ENCODE measurements around the gene KLHL5. TPM values are rescaled to one million over a fixed set of nuclear protein-coding genes. Genes with fewer than 3 reads are reported as not detected.

Gene KLHL5
- total RNA-seq, 4 donors from 2014 or later = 26.1 to 67.1 (median 53.5) TPM

DNA sequence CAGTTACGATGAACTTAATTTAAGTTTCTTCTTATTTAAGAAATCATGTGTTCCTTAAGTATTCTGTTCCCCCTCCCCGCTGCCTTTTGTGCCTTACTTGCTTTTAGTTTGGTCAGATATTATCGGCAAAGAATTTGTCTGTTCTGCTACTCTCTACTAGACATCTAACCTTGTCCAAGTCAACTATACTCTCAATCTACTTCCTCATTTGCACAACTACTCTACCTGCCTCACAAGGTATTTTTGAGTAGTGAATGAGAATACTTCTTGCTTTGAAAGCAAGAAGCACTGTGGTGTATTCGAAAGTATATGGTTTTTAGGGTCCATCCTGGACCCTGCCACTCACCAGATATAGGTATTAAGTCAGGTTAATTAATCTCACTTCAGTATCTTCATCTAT, 8.0 kb upstream of the KLHL5 start:
- TF ChIP-seq, protein P1, sequence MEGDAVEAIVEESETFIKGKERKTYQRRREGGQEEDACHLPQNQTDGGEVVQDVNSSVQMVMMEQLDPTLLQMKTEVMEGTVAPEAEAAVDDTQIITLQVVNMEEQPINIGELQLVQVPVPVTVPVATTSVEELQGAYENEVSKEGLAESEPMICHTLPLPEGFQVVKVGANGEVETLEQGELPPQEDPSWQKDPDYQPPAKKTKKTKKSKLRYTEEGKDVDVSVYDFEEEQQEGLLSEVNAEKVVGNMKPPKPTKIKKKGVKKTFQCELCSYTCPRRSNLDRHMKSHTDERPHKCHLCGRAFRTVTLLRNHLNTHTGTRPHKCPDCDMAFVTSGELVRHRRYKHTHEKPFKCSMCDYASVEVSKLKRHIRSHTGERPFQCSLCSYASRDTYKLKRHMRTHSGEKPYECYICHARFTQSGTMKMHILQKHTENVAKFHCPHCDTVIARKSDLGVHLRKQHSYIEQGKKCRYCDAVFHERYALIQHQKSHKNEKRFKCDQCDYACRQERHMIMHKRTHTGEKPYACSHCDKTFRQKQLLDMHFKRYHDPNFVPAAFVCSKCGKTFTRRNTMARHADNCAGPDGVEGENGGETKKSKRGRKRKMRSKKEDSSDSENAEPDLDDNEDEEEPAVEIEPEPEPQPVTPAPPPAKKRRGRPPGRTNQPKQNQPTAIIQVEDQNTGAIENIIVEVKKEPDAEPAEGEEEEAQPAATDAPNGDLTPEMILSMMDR (IDR thresholded peaks at IDR 0.05) = no peak
- ATAC-seq (ENCODE audit: low FRiP score) (no peak), DNase-seq (ENCODE audit: low spot score) (no peak)

DNA sequence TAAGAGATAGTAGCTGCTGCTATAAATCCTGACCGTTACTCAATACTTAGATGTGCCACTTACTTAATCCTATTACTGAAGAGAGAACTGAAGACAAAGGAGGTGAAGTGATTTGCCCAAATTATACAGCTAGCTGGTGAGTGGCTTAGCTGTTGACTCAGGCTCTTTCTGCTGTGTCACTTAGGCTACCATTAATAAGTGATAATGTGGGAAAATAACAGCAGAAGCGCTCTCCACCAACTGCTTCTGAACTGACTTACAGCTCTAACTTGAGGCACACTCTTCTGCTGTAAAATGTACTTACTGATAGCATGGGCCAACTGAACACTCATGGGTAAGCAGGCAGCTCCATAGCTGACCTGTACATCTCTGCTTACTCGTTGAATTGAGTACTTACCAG, 7.5 kb upstream of the KLHL5 start:
- ATAC-seq (ENCODE audit: low FRiP score) = no peak

DNA sequence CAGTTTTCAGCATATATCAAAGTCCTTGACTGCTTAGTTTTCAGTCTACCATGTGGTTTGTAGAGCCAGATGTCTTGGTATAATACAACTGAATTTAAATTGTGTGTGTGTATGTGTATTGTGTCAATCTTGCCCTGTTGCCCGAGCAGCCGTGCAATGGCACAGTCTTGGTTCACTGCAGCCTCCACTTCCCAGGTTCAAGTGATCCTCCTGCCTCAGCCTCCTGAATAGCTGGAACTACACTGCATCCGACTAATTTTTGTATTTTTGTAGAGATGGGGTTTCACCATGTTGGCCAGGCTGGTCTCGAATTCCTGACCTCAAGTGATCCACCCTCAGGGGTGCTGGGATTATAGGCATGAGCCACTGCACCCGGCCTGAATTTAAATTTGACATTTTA, 6.0 kb upstream of the KLHL5 start:
- TF ChIP-seq, protein P1 (IDR thresholded peaks at IDR 0.05) = no peak
- no peak for ATAC-seq (ENCODE audit: low FRiP score)
- no peak for DNase-seq (ENCODE audit: low spot score)

More for the DNA sequence above, 7.5 kb upstream of the KLHL5 start:
- TF ChIP-seq, protein P1 (IDR thresholded peaks at IDR 0.05) = no peak
- DNase-seq (ENCODE audit: low spot score) = no peak

DNA sequence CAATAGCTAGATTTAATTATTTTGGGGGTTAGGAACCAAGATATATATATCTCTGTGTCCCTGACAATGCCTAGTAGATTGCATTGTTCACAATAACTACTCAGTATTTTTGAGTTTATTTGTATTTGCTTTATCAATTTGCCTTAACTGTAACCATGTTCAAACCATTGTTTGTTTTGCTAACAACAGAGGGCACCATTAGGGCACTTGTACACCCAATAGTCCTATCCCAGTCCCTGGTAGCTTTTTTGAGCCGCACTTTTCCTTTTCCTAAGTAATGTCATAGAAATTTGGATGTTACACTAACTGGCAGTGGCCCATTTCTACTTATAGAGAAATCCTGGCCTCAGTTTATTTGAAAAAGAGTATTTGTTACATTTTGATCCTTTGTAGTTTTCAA, 575 bp upstream of the KLHL5 start:
- DNase-seq (ENCODE audit: low spot score) (no peak), ATAC-seq (ENCODE audit: low FRiP score) (no peak)
- TF ChIP-seq, protein P1 (IDR thresholded peaks at IDR 0.05) = no peak

DNA sequence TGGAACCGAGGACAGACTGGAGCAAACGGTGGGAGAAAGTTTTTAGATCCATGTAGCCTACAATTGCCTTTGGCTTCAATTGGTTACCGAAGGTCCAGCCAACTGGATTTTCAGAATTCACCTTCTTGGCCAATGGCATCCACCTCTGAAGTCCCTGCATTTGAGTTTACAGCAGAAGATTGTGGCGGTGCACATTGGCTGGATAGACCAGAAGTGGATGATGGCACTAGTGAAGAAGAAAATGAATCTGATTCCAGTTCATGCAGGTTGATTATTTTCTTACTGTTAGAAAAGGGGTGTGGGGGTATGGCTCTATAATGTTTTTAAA, 702 bp downstream of the KLHL5 start:
- no peak for DNase-seq (ENCODE audit: low spot score)
- ATAC-seq (ENCODE audit: low FRiP score) = no peak
- TF ChIP-seq, protein P1 (IDR thresholded peaks at IDR 0.05) = no peak

DNA sequence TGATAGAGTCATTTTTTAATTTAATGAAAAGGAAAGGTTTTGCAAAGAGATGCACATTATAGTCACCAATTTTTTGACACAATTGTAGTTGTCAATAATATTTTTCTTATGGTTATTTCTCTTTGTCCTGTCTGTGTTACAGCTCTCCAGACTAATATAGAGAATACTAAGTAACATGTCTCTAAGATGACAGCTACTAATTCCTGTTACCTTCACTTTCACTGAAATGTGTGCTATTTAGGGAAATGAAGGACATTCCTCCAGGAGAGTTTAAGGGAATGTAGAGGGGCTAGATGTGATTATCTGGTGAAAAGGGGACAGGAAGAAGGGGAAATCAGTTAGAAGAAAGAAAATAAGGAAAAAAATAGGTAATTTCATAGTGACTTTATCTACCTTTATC, 1.4 kb downstream of the KLHL5 start:
- DNase-seq (ENCODE audit: low spot score) (no peak), ATAC-seq (ENCODE audit: low FRiP score) (no peak)
- TF ChIP-seq, protein P1 (IDR thresholded peaks at IDR 0.05) = no peak

DNA sequence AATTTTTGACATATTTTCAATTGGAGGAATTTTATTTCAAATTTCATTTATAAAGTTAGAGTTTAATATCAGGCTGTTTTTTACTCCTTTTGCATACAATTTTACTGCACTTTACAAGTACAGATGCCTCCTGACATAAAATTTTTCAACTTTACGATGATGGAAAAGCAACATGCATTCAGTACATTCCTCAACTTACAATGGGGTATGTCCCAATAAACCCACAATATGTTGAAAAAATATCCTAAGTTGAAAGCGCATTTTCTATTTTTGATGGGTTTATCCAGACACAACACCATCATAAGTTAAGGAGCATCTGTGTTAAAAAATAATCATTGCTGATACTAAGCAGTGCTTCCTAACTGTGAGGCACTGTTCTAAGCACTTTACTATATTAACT, 4.3 kb downstream of the KLHL5 start:
- DNase-seq (ENCODE audit: low spot score) (no peak), ATAC-seq (ENCODE audit: low FRiP score) (no peak)
- TF ChIP-seq, protein P1 (IDR thresholded peaks at IDR 0.05) = no peak

Measured in omental fat pad (tissue), 4 donors.